KOPT-K1 (cell line): ENCODE measurements around the gene TBL3.

Experiments used
- H3K27ac ChIP-seq: fragments of 200-600 bp; sonication (generic); 2 replicates; pipeline ENCODE4 v1.5.1; 2016; ENCODE audit warnings: antibody characterized with exemption, mild to moderate bottlenecking, low read depth, low read length; ENCODE audit not compliant: poor library complexity, severe bottlenecking
- H3K36me3 ChIP-seq: fragments of 200-600 bp; sonication (generic); 2 replicates; pipeline ENCODE4 v1.5.1; 2017; ENCODE audit warnings: antibody characterized with exemption, mild to moderate bottlenecking, low read length, moderate library complexity; ENCODE audit not compliant: insufficient read depth
- H3K9me3 ChIP-seq: fragments of 200-600 bp; sonication (generic); 2 replicates; pipeline ENCODE4 v1.5.1; 2017; ENCODE audit warnings: antibody characterized with exemption, low read length, mild to moderate bottlenecking; ENCODE audit not compliant: insufficient read depth, poor library complexity, severe bottlenecking

TBL3 gene

DNA sequence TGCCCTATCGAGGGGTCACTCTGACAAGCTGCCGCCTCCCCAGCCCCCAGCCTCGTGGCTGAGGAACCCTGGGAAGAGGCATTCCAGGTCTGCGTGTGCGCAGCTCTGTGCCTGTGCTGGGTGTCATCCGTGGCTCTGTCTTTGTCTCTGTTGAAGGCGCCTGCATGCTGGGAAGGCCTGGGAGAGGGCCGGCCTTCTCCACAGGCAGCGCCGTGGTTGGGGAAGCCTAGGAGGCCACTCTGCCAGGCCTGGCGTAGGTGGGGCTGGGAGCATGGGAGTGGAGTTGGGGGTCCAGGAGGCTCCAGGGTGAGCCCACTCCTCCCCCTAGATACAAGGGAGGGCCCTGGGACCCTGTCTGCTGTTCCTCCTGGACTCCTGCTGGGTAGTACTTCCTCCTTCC lies 58.2 kb downstream of the TBL3 start:
- H3K27ac ChIP-seq = no peak overlapping the region
- no peaks in the 10 kb centered on the region for H3K36me3 ChIP-seq
- no peaks in the 10 kb centered on the region for H3K9me3 ChIP-seq

DNA sequence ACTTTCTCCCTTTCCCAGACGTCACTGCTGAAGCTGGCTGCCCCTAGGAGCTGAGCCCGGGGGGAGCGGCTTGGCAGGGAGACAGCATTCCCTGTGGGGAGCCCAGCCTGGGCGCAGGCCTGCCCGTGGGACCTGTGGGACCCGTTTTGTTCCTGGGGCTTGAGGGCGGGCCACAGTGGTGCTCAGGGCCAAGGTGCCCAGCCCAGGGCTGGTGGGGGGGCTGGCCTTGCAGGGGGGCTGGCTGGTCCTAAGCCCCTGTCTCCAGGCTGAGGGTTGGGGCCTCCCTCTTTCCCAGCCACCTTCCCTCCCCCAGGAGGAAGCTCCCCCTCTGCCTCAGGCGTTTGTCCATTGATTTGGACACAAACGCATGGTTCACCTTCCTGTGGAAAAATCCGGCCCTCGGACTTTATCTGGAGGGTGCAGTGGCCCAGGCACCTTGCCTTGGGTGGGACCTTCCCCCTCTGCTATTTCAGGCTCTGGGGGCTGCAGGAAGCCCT lies 59.3 kb downstream of the TBL3 start:
- Histone ChIP-seq H3K27ac (no peak overlapping the region), H3K9me3 (no peaks in the 10 kb centered on the region), H3K36me3 (no peaks in the 10 kb centered on the region)
